NT2/D1 (cell line): Measurements from ENCODE around the gene NOTCH1.
A peak's percentile ranks its signal among the peaks of the same experiment; 100 is the strongest.

ENCODE experiments used
- DNase-seq: peaks from one replicate; pipeline ENCODE4 v3.0.0-alpha.2; 2011; ENCODE audit warnings: low read depth, low spot score
- H3K27me3 ChIP-seq: 2 replicates; pipeline ENCODE4 v1.6.0; 2011; ENCODE audit warnings: mild to moderate bottlenecking; ENCODE audit not compliant: insufficient read length, insufficient read depth
- H3K36me3 ChIP-seq: 2 replicates; pipeline ENCODE4 v1.6.1; 2011; ENCODE audit warnings: mild to moderate bottlenecking, low read length, mixed read lengths; ENCODE audit not compliant: insufficient read depth, insufficient read length
- H3K4me1 ChIP-seq: 2 replicates; pipeline ENCODE4 v1.5.1; 2011; ENCODE audit not compliant: insufficient read depth, insufficient read length
- H3K4me3 ChIP-seq: 2 replicates; pipeline ENCODE4 v1.5.1; 2011; ENCODE audit warnings: low read depth; ENCODE audit not compliant: insufficient read length
- H3K9ac ChIP-seq: 2 replicates; pipeline ENCODE4 v1.6.0; 2011; ENCODE audit warnings: low read depth; ENCODE audit not compliant: insufficient read length
- H3K9me3 ChIP-seq: 2 replicates; pipeline ENCODE4 v1.5.1; 2011; ENCODE audit warnings: mild to moderate bottlenecking, low read length; ENCODE audit not compliant: insufficient read depth
- SUZ12 ChIP-seq: IDR thresholded peaks from 2 replicates; pipeline ENCODE4 v1.6.1; 2011; ENCODE audit not compliant: insufficient read length, insufficient read depth; ENCODE audit errors: extremely low read depth
- YY1 ChIP-seq: IDR thresholded peaks from 2 replicates; pipeline ENCODE4 v1.6.1; 2011; ENCODE audit not compliant: insufficient read length, insufficient read depth
- ZNF274 ChIP-seq: IDR thresholded peaks from 2 replicates; pipeline ENCODE4 v1.6.1; 2011; ENCODE audit warnings: mild to moderate bottlenecking, low read depth, low read length

NOTCH1 gene

GRCh38 chr9:136499071-136499934 is 46.5 kb downstream of the NOTCH1 start:
- Histone ChIP-seq H3K4me1 (peaks cover 2% of the 10 kb centered on the region), H3K27me3 (no peaks in the 10 kb centered on the region), H3K9ac (no peak overlapping the region), H3K9me3 (no peaks in the 10 kb centered on the region), H3K36me3 (peaks cover 93% of the 10 kb centered on the region), H3K4me3 (no peak overlapping the region)
- TF ChIP-seq SUZ12 (no peak), ZNF274 (no peak), YY1 (no peak)
- DNase-seq = no peak

GRCh38 chr9:136497916-136498695 is 47.7 kb downstream of the NOTCH1 start:
- H3K9ac ChIP-seq = no peak overlapping the region
- TF ChIP-seq ZNF274 (no peak), SUZ12 (no peak), YY1 (no peak)
- no peak for DNase-seq
- no peaks in the 10 kb centered on the region for H3K9me3 ChIP-seq
- no peaks in the 10 kb centered on the region for H3K27me3 ChIP-seq
- H3K4me1 ChIP-seq = peaks cover 8% of the 10 kb centered on the region
- peaks cover 88% of the 10 kb centered on the region for H3K36me3 ChIP-seq
- H3K4me3 ChIP-seq = no peak overlapping the region

GRCh38 chr9:136496801-136497620 is 48.8 kb downstream of the NOTCH1 start:
- Histone ChIP-seq H3K27me3 (no peaks in the 10 kb centered on the region), H3K4me1 (peaks cover 10% of the 10 kb centered on the region), H3K36me3 (peaks cover 77% of the 10 kb centered on the region), H3K9me3 (no peaks in the 10 kb centered on the region), H3K9ac (no peak overlapping the region), H3K4me3 (no peak overlapping the region)
- TF ChIP-seq ZNF274 (no peak), SUZ12 (no peak), YY1 (no peak)
- no peak for DNase-seq

DNA sequence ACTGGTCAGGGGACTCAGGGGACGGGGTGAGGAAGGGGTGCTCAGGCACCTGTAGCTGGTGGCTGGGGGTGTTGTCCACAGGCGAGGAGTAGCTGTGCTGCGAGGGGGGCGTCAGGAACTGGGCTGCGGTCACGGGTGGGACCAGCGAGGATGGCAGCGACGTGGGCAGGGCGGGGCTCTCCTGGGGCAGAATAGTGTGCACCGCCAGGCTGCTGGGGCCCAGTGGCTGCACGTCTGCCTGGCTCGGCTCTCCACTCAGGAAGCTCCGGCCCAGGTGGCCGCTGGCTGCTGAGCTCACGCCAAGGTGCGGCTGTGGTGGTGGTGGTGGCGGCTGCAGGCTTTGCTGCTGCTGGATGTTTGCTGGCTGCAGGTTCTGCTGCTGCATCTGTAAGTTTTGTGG is 49.7 kb downstream of the NOTCH1 start:
- H3K4me1 ChIP-seq = peaks cover 10% of the 10 kb centered on the region
- no peak for DNase-seq
- no peaks in the 10 kb centered on the region for H3K9me3 ChIP-seq
- H3K36me3 ChIP-seq = peaks cover 69% of the 10 kb centered on the region
- H3K9ac ChIP-seq = no peak overlapping the region
- no peak overlapping the region for H3K4me3 ChIP-seq
- no peaks in the 10 kb centered on the region for H3K27me3 ChIP-seq
- TF ChIP-seq SUZ12 (no peak), YY1 (no peak), ZNF274 (no peak)

- no peaks in the 10 kb centered on the region for H3K9me3 ChIP-seq
- H3K9ac ChIP-seq = no peak overlapping the region
Measured at GRCh38 chr9:136495238-136495800, 50.5 kb downstream of the NOTCH1 start.

DNA sequence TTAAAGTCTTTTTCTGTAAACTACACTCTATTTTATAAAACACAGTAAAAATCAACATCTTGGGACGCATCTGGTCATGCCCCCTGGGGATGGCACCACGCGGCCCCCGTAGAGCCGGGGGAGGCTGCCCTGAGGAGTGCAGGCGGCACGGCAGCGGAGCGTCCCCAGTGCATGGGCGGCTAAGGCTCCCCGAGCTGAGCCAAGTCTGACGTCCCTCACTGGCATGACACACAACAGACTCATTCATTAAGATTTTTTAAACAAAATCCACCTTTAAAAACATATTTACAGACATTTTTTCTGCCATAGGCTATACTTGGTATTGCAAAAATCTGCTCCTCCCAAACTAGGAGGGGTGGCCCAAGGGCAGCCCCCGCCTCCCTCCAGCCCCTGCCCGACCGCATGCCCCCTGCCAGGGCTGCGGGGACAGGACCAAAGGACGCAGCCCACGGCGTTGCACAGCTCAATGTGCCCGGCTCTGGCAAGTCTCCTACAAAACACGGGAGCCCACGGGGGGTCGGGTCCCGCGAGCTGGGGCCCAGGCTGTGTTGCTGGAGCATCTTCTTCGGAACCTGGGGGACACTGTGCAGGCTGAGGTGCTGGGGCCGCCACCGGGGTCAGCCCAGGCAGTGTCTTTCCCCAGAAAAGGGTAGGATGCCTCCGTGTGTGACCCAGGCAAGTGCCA is 51.2 kb downstream of the NOTCH1 start:
- no peak overlapping the region for H3K4me3 ChIP-seq
- no peak for DNase-seq
- peaks cover 10% of the 10 kb centered on the region for H3K4me1 ChIP-seq
- TF ChIP-seq YY1 (no peak), SUZ12 (no peak), ZNF274 (no peak)
- H3K36me3 ChIP-seq = peaks cover 55% of the 10 kb centered on the region
- no peaks in the 10 kb centered on the region for H3K9me3 ChIP-seq
- H3K27me3 ChIP-seq = no peaks in the 10 kb centered on the region
- H3K9ac ChIP-seq = peak overlapping the region; percentile 8

More at GRCh38 chr9:136495238-136495800, 50.5 kb downstream of the NOTCH1 start:
- Histone ChIP-seq H3K4me1 (peaks cover 10% of the 10 kb centered on the region), H3K27me3 (no peaks in the 10 kb centered on the region), H3K4me3 (no peak overlapping the region), H3K36me3 (peaks cover 61% of the 10 kb centered on the region)
- TF ChIP-seq SUZ12 (no peak), YY1 (no peak), ZNF274 (no peak)
- DNase-seq = no peak
